Measurements from ENCODE around the gene C14orf119.

The C14orf119 gene

GRCh38 chr14:23112359-23113178 lies 17.3 kb downstream of the C14orf119 start:
- DNase-seq, result no peak

- DNase-seq, result no peak
Observed at GRCh38 chr14:23113431-23114119, 18.3 kb downstream of the C14orf119 start.

- no peak for DNase-seq
Observed at GRCh38 chr14:23114120-23114458, 18.8 kb downstream of the C14orf119 start.

GRCh38 chr14:23114669-23115038 lies 19.3 kb downstream of the C14orf119 start:
- no peak for DNase-seq

GRCh38 chr14:23115039-23115731 lies 19.9 kb downstream of the C14orf119 start:
- DNase-seq, result no peak

GRCh38 chr14:23115918-23116317 lies 20.6 kb downstream of the C14orf119 start:
- DNase-seq, result no peak

- no peak for DNase-seq
Observed at GRCh38 chr14:23117371-23118020, 22.2 kb downstream of the C14orf119 start.

GRCh38 chr14:23118506-23119362 lies 23.4 kb downstream of the C14orf119 start, which contains the start of gene CEBPE:
Gene CEBPE (minus strand): TSS chr14:23119255. CDS start chr14:23119091, 164 bp downstream.
- no peak for DNase-seq

- no peak for DNase-seq
Observed at GRCh38 chr14:23119363-23120327, 24.3 kb downstream of the C14orf119 start.

- DNase-seq, result no peak
Observed at GRCh38 chr14:23120541-23121251, 25.4 kb downstream of the C14orf119 start.

GRCh38 chr14:23121361-23121771 lies 26.1 kb downstream of the C14orf119 start:
- DNase-seq, result no peak

GRCh38 chr14:23122086-23122485 lies 26.8 kb downstream of the C14orf119 start:
- no peak for DNase-seq

GRCh38 chr14:23123419-23123818 lies 28.1 kb downstream of the C14orf119 start:
- DNase-seq, result no peak

GRCh38 chr14:23124337-23124954 lies 29.1 kb downstream of the C14orf119 start:
- DNase-seq, result no peak

GRCh38 chr14:23125011-23125410 lies 29.7 kb downstream of the C14orf119 start:
- DNase-seq, result no peak

- DNase-seq, result no peak
Observed at GRCh38 chr14:23125933-23126524, 30.7 kb downstream of the C14orf119 start.

- no peak for DNase-seq
Observed at GRCh38 chr14:23126548-23127278, 31.4 kb downstream of the C14orf119 start.

GRCh38 chr14:23127861-23128260 lies 32.6 kb downstream of the C14orf119 start:
- DNase-seq, result no peak
